GM12878 (cell line): Measurements from ENCODE around the gene SLC34A3. TPM values are rescaled to one million over a fixed set of nuclear protein-coding genes. Genes with fewer than 3 reads are reported as not detected.

Experiments
- ATAC-seq: fragments of 200-7000 bp; cut with Tn5 transposase; 3 replicates; pipeline ENCODE4 v1.9.1; 2020; ENCODE audit warnings: mild to moderate bottlenecking, moderate library complexity
- BruUV-seq: library from RNA; stranded (reverse); fragments of 400-500 nt; replicated peaks from 2 replicates; lab custom pipeline; 2021; lab: Mats Ljungman, UMichigan
- CTCF ChIA-PET: fragments of 300-600 bp; sonication (Branson Sonifier 250); formaldehyde crosslinking; extraction: SDS; loops from one replicate; lab custom pipeline; 2021; ENCODE audit warnings: inconsistent platforms; lab: Yijun Ruan, JAX
- POLR2A ChIA-PET: fragments of 350-600 bp; formaldehyde crosslinking; extraction: SDS; loops from one replicate; lab custom pipeline; 2021; ENCODE audit warnings: inconsistent platforms; lab: Charles Lee
- RAD21 ChIA-PET: fragments of 300-600 bp; sonication (Branson Sonifier 250); formaldehyde crosslinking; loops from one replicate; lab custom pipeline; 2023; ENCODE audit warnings: antibody characterized with exemption; ENCODE audit not compliant: unreplicated experiment; lab: Charles Lee
- SMC1A ChIA-PET: fragments of 300-600 bp; sonication (Branson Sonifier 250); formaldehyde crosslinking; loops from one replicate; lab custom pipeline; 2023; ENCODE audit not compliant: unreplicated experiment, uncharacterized antibody; lab: Charles Lee
- DNase-seq: peaks from one replicate; pipeline ENCODE4 v3.0.0-alpha.2; 2011; ENCODE audit warnings: low read depth, low spot score
- FAIRE-seq: peaks from 3 replicates; lab custom pipeline; 2011; peaks lifted over from hg19 to GRCh38; lab: Jason Lieb, UNC
- H2AFZ ChIP-seq: 2 replicates; pipeline ENCODE4 v1.6.0; 2011; ENCODE audit warnings: low read depth, low read length, control low read depth; ENCODE audit not compliant: control insufficient read depth
- H3K27ac ChIP-seq: 2 replicates; pipeline ENCODE4 v1.5.1; 2011; ENCODE audit warnings: control low read depth; ENCODE audit not compliant: control insufficient read depth, insufficient read depth
- H3K27me3 ChIP-seq, 2 experiments: replicated peaks in 1 of 2; 2 replicates each; pipeline versions ENCODE4 v1.6.0 to v1.6.1; 2011; ENCODE audit warnings: low read length in 1 of 2; ENCODE audit not compliant: control insufficient read depth in 2 of 2, insufficient read depth in 2 of 2
- H3K36me3 ChIP-seq, 2 experiments: 2 replicates each; pipeline ENCODE4 v1.5.1; 2011; ENCODE audit warnings: low read length in 1 of 2; ENCODE audit not compliant: control insufficient read depth in 2 of 2, insufficient read depth in 2 of 2
- H3K4me1 ChIP-seq: 2 replicates; pipeline ENCODE4 v1.6.1; 2011; ENCODE audit warnings: mild to moderate bottlenecking, low read length, moderate library complexity, mixed read lengths; ENCODE audit not compliant: control insufficient read depth, insufficient read depth
- H3K4me2 ChIP-seq: 2 replicates; pipeline ENCODE4 v1.6.0; 2011; ENCODE audit warnings: control low read depth; ENCODE audit not compliant: control insufficient read depth, insufficient read depth
- H3K4me3 ChIP-seq: fragments of 200-600 bp; sonication (generic); 2 replicates; pipeline ENCODE4 v1.5.1; 2016
- H3K79me2 ChIP-seq: 2 replicates; pipeline ENCODE4 v1.6.0; 2011; ENCODE audit warnings: low read length; ENCODE audit not compliant: control insufficient read depth, insufficient read depth
- H3K9ac ChIP-seq: 2 replicates; pipeline ENCODE4 v1.8.0; 2011; ENCODE audit warnings: low read length, control low read depth, mixed read lengths; ENCODE audit not compliant: control insufficient read depth, insufficient read depth
- H3K9me3 ChIP-seq: replicated peaks from 3 replicates; pipeline ENCODE4 v1.5.1; 2011; ENCODE audit warnings: mild to moderate bottlenecking, low read length; ENCODE audit not compliant: control insufficient read depth, insufficient read depth
- H4K20me1 ChIP-seq: 2 replicates; pipeline ENCODE4 v1.6.0; 2011; ENCODE audit not compliant: control insufficient read depth, insufficient read depth
- HDGF ChIP-seq: fragments of 450-650 bp; IDR thresholded peaks from 2 replicates; pipeline ENCODE4 v1.6.1; 2016; ENCODE audit warnings: antibody characterized with exemption
- KAT2A ChIP-seq: conservative IDR thresholded peaks from 2 replicates; pipeline ENCODE4 v1.6.1; 2011; ENCODE audit warnings: low read depth, low read length; ENCODE audit not compliant: control insufficient read depth
- NR2F1 ChIP-seq: fragments of 450-650 bp; conservative IDR thresholded peaks from 2 replicates; pipeline ENCODE4 v1.6.1; 2017; ENCODE audit warnings: mild to moderate bottlenecking
- POLR2AphosphoS2 ChIP-seq: IDR thresholded peaks from 2 replicates; pipeline ENCODE4 v1.6.1; 2011; ENCODE audit warnings: low read depth, mild to moderate bottlenecking, low read length, improper control_type of control experiment, moderate library complexity
- RB1 ChIP-seq: fragments of 450-650 bp; formaldehyde crosslinking; IDR thresholded peaks from 2 replicates; pipeline ENCODE4 v1.6.1; 2017; ENCODE audit warnings: mild to moderate bottlenecking, borderline replicate concordance
- RFX5 ChIP-seq: IDR thresholded peaks from 2 replicates; pipeline ENCODE4 v1.6.1; 2011; ENCODE audit warnings: low read depth, low read length, improper control_type of control experiment
- RUNX3 ChIP-seq: IDR thresholded peaks from 2 replicates; pipeline ENCODE4 v1.6.1; 2012; ENCODE audit warnings: low read length, inconsistent platforms
- SMC3 ChIP-seq: IDR thresholded peaks from 2 replicates; pipeline ENCODE4 v1.6.1; 2011; ENCODE audit warnings: low read length, improper control_type of control experiment, borderline replicate concordance
- TCF3 ChIP-seq: IDR thresholded peaks from 2 replicates; pipeline ENCODE4 v1.6.1; 2012; ENCODE audit warnings: low read depth, mild to moderate bottlenecking, low read length, borderline replicate concordance; ENCODE audit not compliant: insufficient read depth
- ZBTB33 ChIP-seq: fragments of 450-650 bp; IDR thresholded peaks from 2 replicates; pipeline ENCODE4 v1.6.1; 2017; ENCODE audit warnings: mild to moderate bottlenecking
- ZNF622 ChIP-seq: fragments of 450-650 bp; IDR thresholded peaks from 2 replicates; pipeline ENCODE4 v1.6.1; 2017; ENCODE audit warnings: mild to moderate bottlenecking, inconsistent platforms
- WGBS: methylation state at CpG from one replicate; pipeline ENCODE4 v1.1.6; 2016; ENCODE audit warnings: low lambda C conversion rate; ENCODE audit not compliant: insufficient replicate concordance, insufficient coverage; ENCODE audit errors: missing lambda C conversion rate; 5-methylcytosine and 5-hydroxymethylcytosine counted together
- in situ Hi-C: fragments of 300-500 bp; cut with MboI; formaldehyde crosslinking; loops from 9 replicates; pipeline ENCODE4 v1.14.3; 2018; ENCODE audit warnings: mixed read lengths
- intact Hi-C: fragments of 100-400 bp; cut with micrococcal nuclease; formaldehyde crosslinking; loops from one replicate; pipeline ENCODE4 v1.14.2; 2022; ENCODE audit not compliant: unreplicated experiment
- polyA plus RNA-seq, 11 experiments: library from polyadenylated mRNA; depleted of rRNA in 4 of 11; unstranded in 6 of 11; stranded (reverse) in 5 of 11; fragments of >200 nt; fragmentation: Nextera tagmentation in 4 of 11; fragmentation: Illumina TruSeq in 1 of 11; extraction: Ambion mirVana in 4 of 11; extraction: Trizol in 1 of 11; gene quantifications; 1 replicate in 1 of 11; 2 replicates in 10 of 11; pipeline versions ENCODE4 v1.2.1 to v1.2.3, GENCODE V29; 2011 to 2016; ENCODE audit warnings: inconsistent platforms in 2 of 11, missing spikeins in 2 of 11, low read depth in 1 of 11
- total RNA-seq, 4 experiments: library from RNA; depleted of rRNA in 3 of 4; stranded (reverse); fragments of >200 nt in 3 of 4; fragmentation: Illumina TruSeq in 1 of 4; extraction: Trizol in 1 of 4; gene quantifications; 2 replicates each; pipeline versions ENCODE4 v1.2.1 to v1.2.3, GENCODE V29; 2013 to 2021

The SLC34A3 gene
- total and polyA plus RNA-seq, 10 of the 15 experiments (the other 5 are each of a cell fraction or from before 2014, with no cell fraction given), result not detected

- peaks cover 14% of the 10 kb centered on the region for H3K4me1 ChIP-seq
- peaks cover 2 to 8% of the 10 kb centered on the region in 2 experiments; a peak in 3 of 4 replicates for H3K36me3 ChIP-seq
- H3K4me3 ChIP-seq, result peak overlapping the region; percentile 93
- H4K20me1 ChIP-seq, result no peaks in the 10 kb centered on the region
- DNase-seq, result no peak
- FAIRE-seq, result no peak
- H3K9me3 ChIP-seq, result no peaks in the 10 kb centered on the region
- no peaks in the 10 kb centered on the region for H3K27me3 ChIP-seq
- SMC1A ChIA-PET, result interaction anchor here (0.6 to 1.6 kb wide), 2 partner anchors 16 to 19 kb away, joined by 3 to 5 read pairs; no protein-coding TSS in a partner anchor
- H2AFZ ChIP-seq, result no peak overlapping the region
- WGBS, result 92% methylated on average over 15 of the region's 15 CpGs
- TF ChIP-seq KAT2A, result no peak
- TF ChIP-seq TCF3, result no peak
- no peak for TF ChIP-seq HDGF
- TF ChIP-seq RFX5, result no peak
- no peak for TF ChIP-seq ZNF622
- no peak for TF ChIP-seq RB1
- intact Hi-C loops, result no loop called here
- ATAC-seq, result no peak
- peak overlapping the region; percentile 81 for H3K4me2 ChIP-seq
- no peak overlapping the region for H3K27ac ChIP-seq
- no peak overlapping the region for H3K9ac ChIP-seq
- RAD21 ChIA-PET, result interaction anchor here (1.1 to 1.8 kb wide), 3 partner anchors 16 to 21 kb away, joined by 4 to 8 read pairs (median 4); partner anchors contain the start of genes TOR4A and TUBB4B
- in situ Hi-C loops, result no loop called here
- CTCF ChIA-PET, result interaction anchor here (0.9 to 1.6 kb wide), 6 partner anchors 8 to 31 kb away, joined by 3 to 5 read pairs (median 4); partner anchors contain the start of gene TUBB4B
- BruUV-seq, result no TSS peak
- POLR2A ChIA-PET, result interaction anchor here (0.6 to 6.2 kb wide), 8 partner anchors 11 to 97 kb away, joined by 3 to 112 read pairs (median 4); partner anchors contain the start of gene TUBB4B
- H3K79me2 ChIP-seq, result peaks cover 18% of the 10 kb centered on the region
Observed at GRCh38 chr9:137256362-137256761, 25.7 kb downstream of the SLC34A3 start.

DNA sequence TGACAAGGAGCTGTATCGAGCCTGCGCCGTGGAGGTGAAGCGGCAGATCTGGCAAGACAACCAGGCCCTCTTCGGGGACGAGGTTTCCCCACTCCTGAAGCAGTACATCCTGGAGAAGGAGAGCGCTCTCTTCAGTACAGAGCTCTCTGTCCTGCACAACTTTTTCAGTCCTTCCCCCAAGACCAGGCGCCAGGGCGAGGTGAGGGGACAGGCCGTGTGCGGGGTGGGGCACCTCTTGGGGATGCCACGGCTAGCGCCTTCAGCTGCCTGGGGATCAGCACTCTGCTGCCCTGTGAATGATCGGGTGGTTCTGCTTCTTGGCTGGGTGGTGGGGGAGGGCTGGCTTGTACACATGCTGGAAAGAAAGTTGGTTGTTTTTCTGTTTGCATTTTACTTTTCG is 26.2 kb downstream of the SLC34A3 start:
- Histone ChIP-seq H3K4me1 (peaks cover 14% of the 10 kb centered on the region), H3K27ac (no peak overlapping the region), H3K9me3 (no peaks in the 10 kb centered on the region), H3K79me2 (peaks cover 18% of the 10 kb centered on the region), H3K4me3 (peak overlapping the region; percentile 93; the same call in 1 of the 2 replicates), H4K20me1 (no peaks in the 10 kb centered on the region), H2AFZ (no peak overlapping the region), H3K27me3 (no peaks in the 10 kb centered on the region), H3K36me3 (peaks cover 2 to 8% of the 10 kb centered on the region in 2 experiments; a peak in 3 of 4 replicates), H3K4me2 (peak overlapping the region; percentile 81), H3K9ac (no peak overlapping the region)
- ChIA-PET POLR2A (interaction anchor here (1.0 to 6.2 kb wide), 6 partner anchors 10 to 98 kb away, joined by 3 to 112 read pairs (median 4); partner anchors contain the start of gene TUBB4B), RAD21 (interaction anchor here (1.1 to 1.8 kb wide), 3 partner anchors 16 to 20 kb away, joined by 4 to 8 read pairs (median 4); partner anchors contain the start of genes TOR4A and TUBB4B), CTCF (interaction anchor here (0.9 to 1.6 kb wide), 4 partner anchors 8 to 30 kb away, joined by 3 to 5 read pairs (median 4); no protein-coding TSS in a partner anchor), SMC1A (interaction anchor here (0.6 to 1.6 kb wide), 2 partner anchors 16 to 20 kb away, joined by 3 to 5 read pairs; no protein-coding TSS in a partner anchor)
- FAIRE-seq (no peak), DNase-seq (no peak), ATAC-seq (no peak)
- WGBS, result 96% methylated on average over 15 of the region's 15 CpGs
- intact Hi-C loops, result no loop called here
- in situ Hi-C loops, result no loop called here
- no TSS peak for BruUV-seq
- TF ChIP-seq ZBTB33, result 0 out of 2 replicates have a peak, but pooled peaks have one; percentile 17
- no peak for TF ChIP-seq NR2F1
- no peak for TF ChIP-seq RUNX3
- TF ChIP-seq SMC3, result no peak
- TF ChIP-seq POLR2AphosphoS2, result no peak
